Glomerular endothelial cell (primary cell): ENCODE measurements around the gene TCOF1. TPM values are rescaled to one million over a fixed set of nuclear protein-coding genes. Genes with fewer than 3 reads are reported as not detected.

Source experiments
- DNase-seq: peaks from one replicate; pipeline ENCODE4 v3.0.0-alpha.2; 2011; ENCODE audit warnings: low read depth, low spot score; ENCODE audit errors: extremely low read depth
- total RNA-seq: library from RNA; depleted of rRNA; stranded (reverse); fragments of >200 nt; gene quantifications from 2 replicates; pipeline ENCODE4 v1.2.3, GENCODE V29; 2015

TCOF1 gene
- total RNA-seq, 1 donor from 2014 or later = 38.2 TPM

GRCh38 chr5:150386024-150386855, 28.7 kb downstream of the TCOF1 start:
- DNase-seq = no peak

DNA sequence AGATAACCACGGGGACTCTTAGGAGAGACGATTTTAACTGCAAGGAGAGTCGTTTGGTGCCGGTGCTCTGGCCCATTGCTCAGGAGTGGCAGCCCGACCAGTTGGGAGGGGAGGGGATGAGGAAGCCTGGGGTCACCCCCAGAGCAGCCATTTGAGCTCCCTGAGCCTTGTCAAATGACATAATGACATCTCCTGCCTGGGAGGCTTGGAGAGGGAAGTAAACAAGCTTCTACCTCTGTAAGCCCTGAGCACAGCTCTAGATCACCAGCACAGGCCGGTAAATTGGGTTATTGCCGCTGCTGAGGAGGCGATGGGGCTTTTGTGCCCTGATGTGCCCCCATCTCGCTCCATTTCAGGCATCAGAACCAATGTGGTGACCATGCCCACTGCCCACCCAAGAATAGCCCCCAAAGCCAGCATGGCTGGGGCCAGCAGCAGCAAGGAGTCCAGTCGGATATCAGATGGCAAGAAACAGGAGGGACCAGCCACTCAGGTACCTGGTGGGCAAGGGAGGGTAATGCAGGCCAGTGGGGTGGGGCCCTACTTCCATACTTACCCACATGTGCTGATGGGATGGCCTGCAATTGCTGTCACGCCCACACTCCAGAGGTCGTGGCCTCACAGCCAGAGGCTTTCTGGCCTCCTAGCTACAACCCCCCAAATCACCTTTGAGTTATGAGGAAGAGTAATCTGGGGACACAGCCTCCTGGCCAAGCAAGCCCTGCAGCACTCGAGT, 32.2 kb downstream of the TCOF1 start:
- DNase-seq = no peak

- no peak for DNase-seq
These were observed 33.8 kb downstream of the TCOF1 start for GRCh38 chr5:150391064-150391834.

- DNase-seq = no peak
These were observed 34.5 kb downstream of the TCOF1 start for GRCh38 chr5:150391986-150392385.

DNA sequence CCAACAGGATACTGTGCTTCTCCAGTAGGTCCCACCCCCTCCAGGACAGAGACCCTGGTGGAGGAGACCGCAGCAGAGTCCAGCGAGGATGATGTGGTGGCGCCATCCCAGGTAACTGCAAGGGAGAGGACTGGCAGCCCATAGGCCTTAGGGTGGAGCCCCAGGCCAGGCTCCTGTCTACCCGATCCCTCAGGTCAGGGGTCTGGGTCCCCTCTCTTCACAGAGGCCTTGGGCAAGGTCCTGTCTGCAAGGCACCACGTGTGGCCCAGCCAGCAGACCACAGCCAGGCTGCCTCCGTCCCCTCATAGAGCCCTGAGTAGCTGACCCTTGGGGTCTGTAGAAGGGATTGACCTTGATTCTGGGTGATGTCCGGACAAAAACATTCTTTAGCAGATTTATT, 35.2 kb downstream of the TCOF1 start:
- DNase-seq = no peak

DNA sequence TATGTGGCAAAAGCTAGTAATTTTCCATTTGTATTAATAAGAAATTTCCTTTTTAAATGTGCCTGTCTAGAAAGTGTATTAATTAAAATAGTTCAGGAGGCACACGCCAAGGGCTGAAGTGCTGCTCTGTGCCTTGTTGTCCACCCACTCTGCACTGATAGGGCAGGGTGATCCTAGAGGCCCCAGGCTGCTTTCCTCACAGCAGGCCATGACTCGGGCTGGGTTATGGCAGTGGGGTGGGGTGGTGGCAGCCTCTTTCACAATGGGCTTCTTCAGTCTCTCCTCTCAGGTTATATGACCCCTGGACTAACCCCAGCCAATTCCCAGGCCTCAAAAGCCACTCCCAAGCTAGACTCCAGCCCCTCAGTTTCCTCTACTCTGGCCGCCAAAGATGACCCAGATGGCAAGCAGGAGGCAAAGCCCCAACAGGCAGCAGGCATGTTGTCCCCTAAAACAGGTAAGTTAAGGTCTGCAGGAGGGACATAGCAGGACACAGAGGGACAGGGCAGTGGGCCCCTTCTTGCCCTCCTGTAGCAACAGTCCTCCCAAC, 35.7 kb downstream of the TCOF1 start:
- DNase-seq = no peak

DNA sequence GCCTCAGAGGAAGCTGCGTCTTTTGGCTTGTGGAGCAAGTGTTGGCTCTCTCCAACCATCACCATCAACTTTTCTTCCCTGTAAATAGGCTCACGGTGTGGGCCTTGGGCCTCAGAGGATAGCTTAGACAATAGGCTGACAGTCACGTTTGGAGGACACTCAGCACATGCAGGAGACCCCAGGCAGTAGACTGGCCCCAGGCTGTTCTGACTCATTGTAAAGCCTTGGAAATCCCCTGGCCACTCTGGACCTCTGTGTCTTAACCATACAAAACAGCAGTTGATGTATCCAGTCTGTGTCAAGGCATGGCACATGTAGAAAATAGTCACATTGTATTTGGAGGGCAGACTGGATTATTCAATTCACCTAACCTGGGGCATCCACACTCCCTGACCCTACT, 36.6 kb downstream of the TCOF1 start:
- no peak for DNase-seq

- DNase-seq = no peak
These were observed 37.6 kb downstream of the TCOF1 start for GRCh38 chr5:150394912-150395687.

GRCh38 chr5:150395688-150395975, 38.1 kb downstream of the TCOF1 start:
- no peak for DNase-seq

DNA sequence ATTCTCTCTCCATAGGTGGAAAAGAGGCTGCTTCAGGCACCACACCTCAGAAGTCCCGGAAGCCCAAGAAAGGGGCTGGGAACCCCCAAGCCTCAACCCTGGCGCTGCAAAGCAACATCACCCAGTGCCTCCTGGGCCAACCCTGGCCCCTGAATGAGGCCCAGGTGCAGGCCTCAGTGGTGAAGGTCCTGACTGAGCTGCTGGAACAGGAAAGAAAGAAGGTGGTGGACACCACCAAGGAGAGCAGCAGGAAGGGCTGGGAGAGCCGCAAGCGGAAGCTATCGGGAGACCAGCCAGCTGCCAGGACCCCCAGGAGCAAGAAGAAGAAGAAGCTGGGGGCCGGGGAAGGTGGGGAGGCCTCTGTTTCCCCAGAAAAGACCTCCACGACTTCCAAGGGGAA, 38.8 kb downstream of the TCOF1 start:
- DNase-seq = no peak

DNA sequence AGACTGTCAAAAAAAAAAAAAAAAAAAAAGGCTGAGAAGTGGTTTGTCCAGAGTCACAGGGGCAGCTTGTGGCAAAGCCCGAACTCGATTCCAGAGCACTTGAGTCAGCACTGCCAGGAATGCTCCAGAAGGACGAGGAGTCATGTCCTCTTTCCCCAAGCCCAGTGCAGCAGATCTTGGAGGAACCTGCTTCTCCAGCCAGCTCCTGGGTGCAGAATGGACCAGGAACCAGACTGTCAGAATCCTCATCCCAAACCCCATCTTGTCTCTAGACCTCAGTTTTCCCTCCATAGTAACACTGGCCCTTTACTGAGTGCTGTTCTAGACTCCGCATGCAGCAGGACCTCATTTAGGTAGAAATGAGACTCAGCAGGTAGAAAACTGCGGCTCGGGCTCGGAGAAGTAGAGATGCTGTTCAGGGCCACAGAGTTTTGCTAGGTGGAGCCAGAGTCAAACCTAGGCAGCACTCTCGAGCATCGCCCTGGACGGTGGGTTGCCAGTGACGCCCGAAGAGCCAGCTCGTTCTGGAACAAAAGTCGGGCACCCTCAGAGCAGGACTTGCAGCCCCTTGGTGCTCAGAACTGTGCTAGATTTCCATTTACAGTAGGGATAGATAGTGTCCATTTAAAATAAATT, 39.8 kb downstream of the TCOF1 start:
- DNase-seq = no peak

DNA sequence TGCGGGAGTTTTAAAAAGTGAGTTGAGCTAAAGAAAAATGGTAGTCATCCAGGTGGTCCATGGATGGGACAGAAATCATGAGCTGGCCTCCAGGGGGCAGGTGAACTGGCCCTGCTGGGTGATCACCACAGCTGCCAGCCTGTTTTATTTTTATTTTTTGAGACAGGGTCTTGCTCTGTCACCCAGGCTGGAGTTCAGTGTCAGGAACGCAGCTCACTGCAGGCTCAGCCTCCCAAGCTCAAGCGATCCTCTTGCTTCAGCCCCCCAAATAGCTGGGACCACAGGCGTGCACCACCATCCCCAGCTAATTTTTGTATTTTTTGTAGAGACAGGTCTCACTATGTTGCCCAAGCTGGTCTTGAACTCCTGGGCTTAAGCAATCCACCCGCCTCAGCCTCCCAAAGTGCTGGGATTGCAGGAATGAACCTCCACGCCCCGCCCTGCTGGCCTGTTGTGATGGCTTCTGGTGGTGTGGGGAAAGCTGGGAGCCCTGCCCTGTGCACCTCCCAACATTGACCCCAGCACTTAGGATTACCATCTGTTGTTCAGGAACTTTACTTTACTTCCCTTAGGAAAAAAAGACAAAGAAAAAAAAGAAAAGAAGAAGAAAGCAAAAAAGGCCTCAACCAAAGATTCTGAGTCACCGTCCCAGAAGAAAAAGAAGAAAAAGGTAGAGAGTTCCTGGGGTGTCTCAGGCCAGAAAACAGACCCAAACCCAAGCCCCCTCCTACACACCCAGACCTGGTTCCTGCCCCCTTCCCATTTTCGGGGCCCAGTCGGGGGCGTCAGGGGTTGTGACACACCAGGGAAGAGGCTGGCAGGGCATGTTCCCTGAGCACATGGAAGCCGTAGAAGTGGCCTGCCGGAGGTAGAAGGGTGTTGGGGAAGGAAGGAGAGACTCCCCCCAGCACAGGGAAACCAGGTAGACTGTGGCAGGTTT, 40.6 kb downstream of the TCOF1 start:
- DNase-seq = no peak

- DNase-seq = no peak
These were observed 41.4 kb downstream of the TCOF1 start for GRCh38 chr5:150398722-150399523.

GRCh38 chr5:150399524-150400211, 42.2 kb downstream of the TCOF1 start:
- no peak for DNase-seq

GRCh38 chr5:150400316-150401075, 43.0 kb downstream of the TCOF1 start:
- DNase-seq = no peak

GRCh38 chr5:150401076-150401375, 43.5 kb downstream of the TCOF1 start:
- no peak for DNase-seq
